Mesothelial cell of epicardium (in vitro differentiated cells): ENCODE measurements around the gene RBM11. TPM values are rescaled to one million over a fixed set of nuclear protein-coding genes. Genes with fewer than 3 reads are reported as not detected.
A peak's percentile ranks its signal among the peaks of the same experiment; 100 is the strongest.

Source experiments
- DNase-seq, 2 experiments: peaks; one replicate each; pipeline ENCODE4 v3.0.0; 2021; ENCODE audit warnings: low spot score in 2 of 2; ENCODE audit not compliant: unreplicated experiment in 2 of 2
- H3K27ac Mint-ChIP-seq: 2 replicates; pipeline ENCODE4 v1.8.0; 2021; ENCODE audit warnings: mixed read lengths
- H3K27me3 Mint-ChIP-seq: 2 replicates; pipeline ENCODE4 v1.8.0; 2021; ENCODE audit warnings: low read depth, mixed read lengths
- H3K36me3 Mint-ChIP-seq: 2 replicates; pipeline ENCODE4 v1.8.0; 2021; ENCODE audit warnings: mixed read lengths
- H3K4me1 Mint-ChIP-seq: 2 replicates; pipeline ENCODE4 v1.8.0; 2021; ENCODE audit warnings: mixed read lengths
- H3K4me3 Mint-ChIP-seq: 2 replicates; pipeline ENCODE4 v1.8.0; 2021; ENCODE audit warnings: mild to moderate bottlenecking, moderate library complexity, mixed read lengths
- H3K9me3 Mint-ChIP-seq: 2 replicates; pipeline ENCODE4 v1.8.0; 2021; ENCODE audit warnings: mixed read lengths
- total RNA-seq: library from RNA; stranded (reverse); gene quantifications from 3 replicates; pipeline ENCODE4 v1.2.1, GENCODE V29; 2021
- TF ChIP-seq, protein P1 (sequence below): fragments of 200-600 bp; sonication (generic); IDR thresholded peaks from one replicate; pipeline ENCODE4 v1.5.0; 2021; ENCODE audit warnings: antibody characterized with exemption; ENCODE audit not compliant: unreplicated experiment

RBM11 gene
- total RNA-seq, 1 donor from 2014 or later = 6.6 TPM

DNA sequence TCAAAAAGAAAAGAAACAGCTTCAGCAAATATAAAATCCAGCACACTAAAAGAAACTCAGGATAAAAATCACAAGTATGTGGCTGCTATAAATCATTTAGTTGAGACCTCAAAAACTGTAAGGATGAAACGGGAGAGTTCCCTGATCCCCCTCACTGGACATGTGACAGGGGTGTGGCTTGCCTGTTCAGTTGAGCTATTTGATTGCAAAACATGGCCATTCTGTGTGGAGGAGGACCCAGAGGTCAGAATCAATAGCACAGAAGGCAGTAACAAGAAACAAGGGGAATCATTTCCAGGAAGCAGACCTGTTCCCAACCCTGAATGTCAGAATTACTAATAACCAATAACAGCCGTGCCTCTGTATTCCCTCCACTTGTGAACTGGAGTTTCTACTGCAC lies 27.9 kb downstream of the RBM11 start:
- TF ChIP-seq, protein P1, sequence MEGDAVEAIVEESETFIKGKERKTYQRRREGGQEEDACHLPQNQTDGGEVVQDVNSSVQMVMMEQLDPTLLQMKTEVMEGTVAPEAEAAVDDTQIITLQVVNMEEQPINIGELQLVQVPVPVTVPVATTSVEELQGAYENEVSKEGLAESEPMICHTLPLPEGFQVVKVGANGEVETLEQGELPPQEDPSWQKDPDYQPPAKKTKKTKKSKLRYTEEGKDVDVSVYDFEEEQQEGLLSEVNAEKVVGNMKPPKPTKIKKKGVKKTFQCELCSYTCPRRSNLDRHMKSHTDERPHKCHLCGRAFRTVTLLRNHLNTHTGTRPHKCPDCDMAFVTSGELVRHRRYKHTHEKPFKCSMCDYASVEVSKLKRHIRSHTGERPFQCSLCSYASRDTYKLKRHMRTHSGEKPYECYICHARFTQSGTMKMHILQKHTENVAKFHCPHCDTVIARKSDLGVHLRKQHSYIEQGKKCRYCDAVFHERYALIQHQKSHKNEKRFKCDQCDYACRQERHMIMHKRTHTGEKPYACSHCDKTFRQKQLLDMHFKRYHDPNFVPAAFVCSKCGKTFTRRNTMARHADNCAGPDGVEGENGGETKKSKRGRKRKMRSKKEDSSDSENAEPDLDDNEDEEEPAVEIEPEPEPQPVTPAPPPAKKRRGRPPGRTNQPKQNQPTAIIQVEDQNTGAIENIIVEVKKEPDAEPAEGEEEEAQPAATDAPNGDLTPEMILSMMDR = no peak
- no peaks in the 10 kb centered on the region for H3K27me3 Mint-ChIP-seq

DNA sequence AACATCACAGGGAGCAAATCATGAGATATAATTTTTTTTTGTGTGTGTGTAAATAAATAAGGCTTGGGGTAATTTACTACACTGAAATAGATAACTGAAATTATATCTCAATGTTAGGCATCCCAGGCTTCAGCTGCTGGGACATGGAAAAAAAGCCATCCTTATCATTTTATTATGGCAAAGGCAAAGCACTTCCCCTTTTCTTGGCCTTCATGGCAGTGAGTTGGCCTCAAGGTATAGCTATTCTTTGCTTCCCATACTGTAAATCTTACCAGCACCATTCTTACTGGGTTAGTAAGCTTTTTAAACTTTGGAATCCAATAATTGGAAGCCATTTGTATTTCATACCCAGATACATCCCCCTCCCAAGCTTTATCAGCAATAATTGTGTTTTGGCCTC lies 29.0 kb downstream of the RBM11 start:
- DNase-seq = no peak
- Mint-ChIP-seq H3K9me3 (peaks cover 45% of the 10 kb centered on the region), H3K4me3 (no peak overlapping the region), H3K27ac (no peak overlapping the region), H3K4me1 (peaks cover 13% of the 10 kb centered on the region), H3K36me3 (no peaks in the 10 kb centered on the region), H3K27me3 (no peaks in the 10 kb centered on the region)
- TF ChIP-seq, protein P1 = no peak

More for the DNA sequence above, 27.9 kb downstream of the RBM11 start:
- no peaks in the 10 kb centered on the region for H3K36me3 Mint-ChIP-seq
- no peak overlapping the region for H3K27ac Mint-ChIP-seq
- DNase-seq = no peak
- H3K4me1 Mint-ChIP-seq = peaks cover 13% of the 10 kb centered on the region
- H3K4me3 Mint-ChIP-seq = no peak overlapping the region
- H3K9me3 Mint-ChIP-seq = peaks cover 36% of the 10 kb centered on the region

DNA sequence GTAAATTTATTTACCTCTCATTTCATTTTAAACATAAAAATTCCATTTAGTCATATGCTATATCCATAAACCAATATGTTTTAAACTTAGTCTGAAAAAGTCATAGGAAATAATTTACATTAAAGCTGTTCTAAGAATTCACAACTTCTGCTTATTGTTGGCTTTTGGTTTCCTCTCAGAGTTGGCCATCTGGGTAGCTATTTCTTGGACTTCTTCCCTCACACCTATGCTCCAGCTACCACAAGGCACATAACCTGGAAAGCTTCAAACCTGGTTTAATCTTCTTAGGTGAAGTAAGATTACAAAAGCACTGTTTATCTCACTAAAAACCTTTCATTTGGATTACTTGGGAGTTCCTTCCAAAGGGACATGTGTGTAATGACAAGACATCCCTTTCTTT lies 29.8 kb downstream of the RBM11 start:
- no peak for DNase-seq
- Mint-ChIP-seq H3K4me1 (peaks cover 13% of the 10 kb centered on the region), H3K27me3 (no peaks in the 10 kb centered on the region), H3K9me3 (peaks cover 46% of the 10 kb centered on the region), H3K36me3 (no peaks in the 10 kb centered on the region), H3K27ac (no peak overlapping the region), H3K4me3 (no peak overlapping the region)
- TF ChIP-seq, protein P1 = no peak

DNA sequence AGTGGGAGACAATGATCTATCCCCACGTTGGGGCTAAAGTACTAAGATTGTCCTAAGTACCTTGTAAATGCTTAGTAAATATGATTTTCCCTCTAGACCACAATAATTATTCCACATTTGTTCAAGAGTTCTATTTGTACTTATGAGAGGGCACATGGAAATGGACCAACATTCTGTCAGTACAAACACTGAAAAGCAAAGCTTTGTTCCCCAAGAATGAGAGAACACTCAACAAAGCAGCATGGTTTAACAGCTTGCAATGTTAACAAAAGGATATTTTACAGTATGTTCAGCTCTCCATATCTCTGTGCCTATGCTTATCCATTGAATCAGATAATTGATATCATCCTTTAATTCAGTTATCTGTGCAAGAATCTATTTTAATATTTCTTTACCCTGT lies 35.4 kb downstream of the RBM11 start:
- DNase-seq = no peak
- Mint-ChIP-seq H3K27me3 (peaks cover 5% of the 10 kb centered on the region), H3K9me3 (peaks cover 28% of the 10 kb centered on the region), H3K4me1 (peaks cover 2% of the 10 kb centered on the region), H3K4me3 (no peak overlapping the region), H3K36me3 (no peaks in the 10 kb centered on the region), H3K27ac (no peak overlapping the region)
- TF ChIP-seq, protein P1 = no peak

DNA sequence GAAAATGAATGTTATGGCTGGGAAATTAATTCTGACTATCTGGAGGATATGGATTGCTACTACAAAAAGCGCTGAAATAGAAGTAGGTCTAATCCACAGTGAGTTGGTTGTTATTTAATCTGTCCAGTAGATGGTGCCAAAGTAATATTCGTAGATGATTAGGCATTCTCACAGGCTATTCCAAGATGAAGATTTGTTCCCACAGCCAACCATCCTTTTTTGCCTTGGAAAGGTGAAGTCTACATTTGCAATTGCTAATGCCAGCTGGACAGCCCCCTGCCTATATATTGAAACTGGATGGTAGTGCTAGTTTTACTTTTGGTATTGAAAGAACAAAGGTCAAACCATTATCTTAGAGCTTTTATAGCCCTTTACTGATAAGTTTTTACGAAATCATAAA lies 43.8 kb downstream of the RBM11 start:
- H3K4me3 Mint-ChIP-seq = no peak overlapping the region
- H3K9me3 Mint-ChIP-seq = no peaks in the 10 kb centered on the region
- H3K4me1 Mint-ChIP-seq = peaks cover 12% of the 10 kb centered on the region
- peaks cover 20% of the 10 kb centered on the region for H3K27me3 Mint-ChIP-seq
- no peaks in the 10 kb centered on the region for H3K36me3 Mint-ChIP-seq
- TF ChIP-seq, protein P1 = peak; percentile 68
- H3K27ac Mint-ChIP-seq = no peak overlapping the region
- no peak for DNase-seq

DNA sequence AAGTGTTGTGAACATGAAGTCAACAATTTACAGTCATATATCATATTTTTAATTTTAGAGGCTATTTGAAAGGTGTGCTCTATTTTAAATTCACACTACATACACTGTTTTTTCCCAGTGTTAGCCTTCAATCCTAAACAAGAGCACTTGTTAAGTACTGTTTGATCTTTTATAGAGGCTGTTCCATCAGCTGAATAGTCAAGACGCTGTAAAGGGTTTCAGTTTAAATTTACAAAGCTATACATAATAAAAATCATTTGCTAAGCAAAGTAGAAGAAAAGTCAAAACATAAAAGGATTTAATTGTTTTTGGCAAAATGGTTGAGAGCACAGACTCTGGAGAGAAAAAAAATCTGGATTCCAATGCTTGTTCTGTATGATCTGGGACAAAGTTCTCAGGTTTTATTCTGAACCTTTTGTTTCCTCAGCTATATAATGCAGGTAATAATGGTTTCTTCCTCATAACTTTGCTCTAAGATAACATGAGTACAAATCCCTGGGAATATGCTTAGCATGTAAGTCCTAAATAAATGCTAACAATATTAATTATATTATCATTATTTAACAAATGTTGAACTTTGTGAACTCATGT lies 44.3 kb downstream of the RBM11 start:
- no peak overlapping the region for H3K4me3 Mint-ChIP-seq
- H3K4me1 Mint-ChIP-seq = peaks cover 12% of the 10 kb centered on the region
- no peak overlapping the region for H3K27ac Mint-ChIP-seq
- H3K36me3 Mint-ChIP-seq = no peaks in the 10 kb centered on the region
- no peak for DNase-seq
- peaks cover 20% of the 10 kb centered on the region for H3K27me3 Mint-ChIP-seq
- TF ChIP-seq, protein P1 = no peak
- no peaks in the 10 kb centered on the region for H3K9me3 Mint-ChIP-seq
